Ishikawa (cell line): ENCODE results near the gene USP17L10.
"Not testable (repeated sequence)": the region's sequence is repeated elsewhere in the genome, so short reads cannot be mapped to it uniquely, and the experiment has no call there.

Experiments used
- CREB1 ChIP-seq: IDR thresholded peaks from 2 replicates; pipeline ENCODE4 v1.6.1; 2012; ENCODE audit warnings: low read depth
- TAF1 ChIP-seq: IDR thresholded peaks from 2 replicates; pipeline ENCODE4 v1.6.1; 2012; ENCODE audit warnings: low read depth, mild to moderate bottlenecking
- ZBTB7A ChIP-seq: IDR thresholded peaks from 2 replicates; pipeline ENCODE4 v1.6.1; 2012; ENCODE audit warnings: low read depth

USP17L10 gene

GRCh38 chr4:9257824-9258223, 47.4 kb downstream of the USP17L10 start, which contains the start of gene USP17L20:
TSS of gene USP17L20 (plus strand) at chr4:9258124. CDS start at chr4:9258124, 0 bp downstream.
- TF ChIP-seq ZBTB7A, CREB1, TAF1: not testable (repeated sequence)
